HG03097 (cell line): ENCODE measurements around the gene PPP1R13B.

ENCODE experiments used
- ATAC-seq: cut with Tn5 transposase; IDR thresholded peaks from one replicate; pipeline ENCODE4 v1.9.1; 2021; ENCODE audit not compliant: unreplicated experiment, low FRiP score

Gene PPP1R13B

DNA sequence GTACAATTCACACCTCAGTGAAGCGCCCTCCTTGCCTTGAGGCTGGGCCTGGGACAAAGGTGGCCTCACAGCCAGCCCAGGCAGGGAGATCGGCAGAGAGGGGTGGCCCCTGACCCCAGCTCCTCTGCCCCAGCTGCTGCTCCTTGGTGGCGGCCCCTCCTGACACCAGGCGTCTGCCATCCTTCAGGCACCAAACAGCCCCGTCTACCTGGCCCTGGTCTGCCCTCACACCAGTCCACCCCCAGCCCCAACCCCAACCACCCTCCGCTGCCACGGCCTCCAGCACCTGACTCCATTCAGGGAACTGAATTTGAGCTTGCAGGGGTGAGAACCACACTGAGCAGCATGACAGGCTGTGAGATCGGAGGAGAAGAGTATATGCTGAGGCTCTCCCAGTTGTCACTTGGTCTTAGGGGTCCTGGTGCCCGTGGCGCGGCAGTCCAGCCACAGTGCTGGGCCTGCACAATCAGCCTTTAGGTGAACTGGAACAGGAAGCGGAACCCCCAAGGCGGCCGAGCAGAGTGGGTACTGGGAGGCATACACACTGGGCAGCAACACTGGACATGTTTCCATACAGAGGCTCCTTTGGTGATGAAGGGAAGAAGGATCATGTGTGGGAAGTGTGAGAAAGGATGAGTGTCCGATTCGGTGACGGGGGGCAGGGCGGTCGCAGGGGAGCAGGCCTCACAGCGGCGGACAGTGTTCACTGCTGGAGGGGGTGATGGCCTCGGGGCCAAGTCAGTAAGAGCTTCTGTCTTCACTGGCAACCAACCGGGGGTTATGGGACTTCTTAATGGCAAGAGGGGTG lies 113.1 kb downstream of the PPP1R13B start:
- ATAC-seq, result no peak

DNA sequence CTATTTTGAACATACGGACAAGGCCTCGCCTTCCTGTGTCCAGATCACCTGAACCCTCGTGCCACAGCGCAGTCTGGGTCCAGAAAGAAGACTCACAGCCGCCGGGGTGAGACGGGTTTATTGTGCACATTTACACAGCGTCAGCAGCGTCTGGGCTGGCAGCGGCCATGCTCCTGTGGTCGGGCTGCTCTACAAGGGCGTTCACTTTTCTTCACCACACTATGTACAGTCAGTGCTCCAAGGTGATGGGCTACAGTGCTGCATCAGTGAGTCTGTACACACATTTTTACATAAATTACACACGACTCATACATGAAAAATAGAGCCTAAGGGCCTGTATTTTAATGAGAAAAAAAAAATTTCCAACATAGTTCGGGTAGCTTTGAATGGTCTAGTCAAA lies 113.7 kb downstream of the PPP1R13B start:
- no peak for ATAC-seq

DNA sequence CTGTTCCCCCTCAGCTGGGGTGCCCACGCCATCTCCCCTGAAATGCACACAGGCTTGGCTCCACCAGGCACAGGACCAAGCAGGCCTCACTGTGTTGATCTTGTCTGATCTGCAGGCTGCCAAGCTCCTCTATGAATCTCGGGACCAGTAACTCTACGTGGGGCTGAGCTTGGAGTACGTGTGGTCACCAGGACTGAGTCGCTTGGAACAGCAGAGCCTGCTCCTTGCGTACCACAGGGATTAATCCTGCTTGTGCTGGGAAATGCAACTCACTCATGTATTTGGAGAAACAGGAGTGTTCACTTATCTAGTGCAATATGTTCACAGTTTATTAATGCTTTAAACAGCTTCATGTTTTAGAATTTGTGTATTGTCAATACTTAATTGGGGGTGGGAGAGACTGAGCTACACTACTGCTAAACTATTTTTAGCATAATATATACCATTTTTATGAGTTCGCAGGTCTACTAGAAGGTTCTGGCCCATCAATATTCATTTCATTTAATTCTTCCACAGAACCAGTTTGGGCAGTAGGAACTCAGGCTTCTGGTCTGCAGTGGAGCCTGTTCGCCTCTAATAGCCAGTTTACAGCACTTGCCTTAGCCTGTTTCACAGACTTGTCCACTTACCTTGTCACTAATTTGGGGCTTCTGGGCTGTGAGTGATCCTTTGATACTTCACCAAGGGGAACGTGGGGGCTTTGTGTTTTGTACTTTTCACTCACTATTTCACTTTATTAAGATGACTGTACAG lies 114.3 kb downstream of the PPP1R13B start:
- ATAC-seq, result no peak

DNA sequence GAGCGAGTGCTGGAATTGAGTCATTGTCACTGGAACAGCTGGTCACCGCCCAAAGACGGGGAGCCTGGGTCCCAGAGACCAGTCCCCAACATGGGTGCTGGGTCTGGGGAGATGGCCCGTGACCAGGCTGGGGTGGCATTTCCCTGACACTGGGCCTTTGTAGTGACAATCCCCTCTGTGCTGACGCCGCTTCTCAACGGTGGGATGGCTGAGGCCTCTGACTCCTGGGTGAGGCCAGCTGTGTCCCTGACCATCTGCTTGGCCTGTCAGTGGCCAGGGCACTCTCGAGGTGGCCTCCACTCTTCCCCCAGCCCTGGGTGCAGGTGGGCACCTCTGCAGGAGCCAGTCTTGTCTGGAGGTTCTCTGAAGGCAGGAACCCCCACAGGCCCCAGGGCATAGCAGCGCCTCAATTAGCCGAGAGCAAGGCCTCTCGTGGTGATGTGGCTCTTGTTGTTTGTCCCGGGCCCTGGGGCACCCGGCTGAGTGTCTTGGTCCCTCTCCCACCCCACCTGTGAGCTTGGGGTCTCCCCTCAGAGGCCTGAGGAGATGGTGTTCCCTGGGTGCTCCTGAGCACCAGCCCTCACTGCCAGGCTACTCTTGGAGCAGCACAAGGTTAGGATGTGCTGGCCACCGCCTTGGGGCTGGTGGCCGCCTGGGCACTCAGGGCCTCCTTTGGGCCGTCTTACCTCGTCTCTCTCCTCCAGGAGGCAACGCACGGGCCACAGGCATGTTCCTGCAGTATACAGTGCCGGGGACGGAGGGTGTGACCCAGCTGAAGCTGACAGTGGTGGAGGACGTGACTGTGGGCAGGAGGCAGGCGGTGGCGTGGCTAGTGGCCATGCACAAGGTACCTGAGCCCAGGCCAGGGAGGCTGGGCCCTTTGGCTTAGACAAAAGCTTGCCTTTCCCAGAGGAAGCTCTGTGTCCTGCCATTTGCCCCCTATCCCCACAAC lies 115.2 kb downstream of the PPP1R13B start:
- ATAC-seq, result no peak

GRCh38 chr14:103731481-103731880 lies 115.9 kb downstream of the PPP1R13B start:
- no peak for ATAC-seq

DNA sequence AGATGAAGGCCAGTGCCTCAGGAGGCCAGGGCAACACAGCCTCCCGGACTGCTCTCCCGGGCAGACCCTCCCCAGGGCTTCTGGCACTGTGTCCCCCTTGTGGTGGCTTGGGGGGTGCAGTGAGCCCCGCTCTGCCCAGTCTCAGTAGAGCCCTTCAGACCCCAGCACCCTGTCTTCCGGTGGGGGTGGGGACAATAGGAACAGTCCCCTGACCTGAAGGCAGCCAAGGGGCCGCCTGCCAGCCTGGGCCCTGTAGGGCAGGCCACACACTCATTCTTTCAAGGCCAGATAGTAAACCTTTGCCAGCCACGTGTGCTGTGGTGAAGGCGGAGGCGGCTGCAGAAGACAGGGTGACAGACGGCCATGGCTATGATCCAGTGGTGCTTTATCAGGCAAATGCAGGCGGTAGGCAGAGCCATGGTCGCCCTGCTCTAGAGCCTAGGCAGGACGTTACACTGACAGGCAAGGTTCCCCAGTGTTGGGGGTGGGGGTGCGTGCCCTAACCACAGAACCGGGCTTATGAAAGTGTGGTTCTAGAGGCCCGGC lies 116.8 kb downstream of the PPP1R13B start:
- no peak for ATAC-seq

DNA sequence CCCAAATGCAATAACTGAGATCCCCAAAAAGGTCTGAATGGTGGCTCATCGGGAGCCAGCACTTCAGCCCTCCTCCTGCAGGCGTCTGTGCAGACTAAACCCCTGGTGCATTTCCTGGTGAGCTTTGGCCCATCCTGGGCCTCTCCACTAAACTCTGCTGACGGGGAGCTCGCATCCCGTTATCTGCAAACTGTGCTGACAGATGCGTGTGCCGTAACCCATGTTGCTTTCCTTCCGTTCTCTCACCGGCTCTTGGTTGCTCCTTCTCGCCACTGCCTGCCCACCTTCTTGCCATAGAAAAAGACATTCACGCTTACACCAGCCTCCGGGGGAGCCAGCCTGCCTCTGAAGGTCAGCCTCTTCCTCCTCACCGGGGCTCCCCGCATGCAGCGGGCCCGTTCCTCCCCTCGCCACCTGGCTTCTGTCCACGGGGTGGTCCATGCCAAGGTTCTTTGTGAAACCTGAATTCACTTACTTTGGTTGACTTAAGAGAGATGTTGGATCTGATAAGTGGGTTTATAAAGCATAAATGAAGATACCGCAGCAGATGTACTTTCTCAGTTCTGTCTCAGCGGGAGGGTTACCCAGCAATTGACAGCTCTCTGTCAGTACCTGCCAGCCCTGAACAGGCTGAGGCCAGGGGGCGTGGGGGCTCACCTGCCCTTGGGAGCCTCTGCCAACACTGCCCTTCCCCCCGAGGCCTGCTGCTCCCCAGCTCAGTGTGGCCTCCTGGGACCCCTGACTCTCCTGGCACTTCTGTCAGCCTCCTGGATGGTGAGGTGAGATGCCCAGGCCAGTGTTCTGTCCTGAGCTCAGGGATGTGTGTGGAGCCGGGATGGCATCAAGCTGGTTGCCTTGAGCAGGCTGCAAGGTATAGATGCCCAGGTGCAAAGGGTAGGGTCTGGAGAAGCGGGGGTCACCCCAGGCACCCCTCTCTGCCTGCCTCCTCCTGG lies 117.6 kb downstream of the PPP1R13B start:
- ATAC-seq, result no peak

GRCh38 chr14:103728721-103729120 lies 118.7 kb downstream of the PPP1R13B start:
- ATAC-seq, result no peak

DNA sequence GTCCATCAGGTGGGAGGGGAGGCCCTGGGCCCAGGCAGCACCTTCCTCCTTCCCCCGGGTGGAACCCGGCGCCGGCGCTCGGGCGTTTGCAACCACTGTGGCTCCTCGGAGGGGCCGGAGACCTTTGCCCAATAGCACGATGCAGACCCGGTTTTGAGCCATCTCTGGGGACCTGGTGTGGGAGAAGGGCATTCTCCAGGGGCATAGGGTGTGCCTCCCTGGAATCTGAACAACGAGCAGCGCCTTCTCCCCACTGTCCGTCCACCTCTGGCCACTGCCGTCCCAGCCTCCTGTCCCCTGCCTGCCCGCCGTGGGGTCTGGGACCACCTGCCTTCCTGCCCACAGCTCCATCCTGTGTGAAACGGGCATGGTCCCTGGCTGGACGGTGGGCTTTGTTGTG lies 119.2 kb downstream of the PPP1R13B start:
- no peak for ATAC-seq

GRCh38 chr14:103727313-103727980 lies 119.9 kb downstream of the PPP1R13B start:
- no peak for ATAC-seq

DNA sequence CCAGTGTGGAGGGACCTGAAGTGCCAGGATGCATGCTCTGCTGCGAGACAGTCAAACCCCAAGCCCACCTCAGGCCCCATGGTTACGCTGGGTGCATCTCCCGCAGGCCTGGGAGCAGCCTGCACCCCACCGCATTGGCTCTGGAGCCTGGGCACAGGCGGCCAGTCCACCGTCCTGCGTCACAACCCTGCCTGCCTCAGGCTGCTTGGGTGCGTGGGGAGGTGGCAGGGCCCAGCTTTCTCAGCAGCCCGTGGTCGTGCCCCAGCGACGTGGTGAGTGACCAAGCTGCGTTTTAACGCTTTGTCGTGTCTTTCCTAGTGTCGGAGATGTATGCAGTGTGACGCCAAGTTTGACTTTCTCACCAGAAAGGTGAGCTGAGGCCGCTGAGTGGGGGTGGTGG lies 120.9 kb downstream of the PPP1R13B start:
- ATAC-seq, result no peak

DNA sequence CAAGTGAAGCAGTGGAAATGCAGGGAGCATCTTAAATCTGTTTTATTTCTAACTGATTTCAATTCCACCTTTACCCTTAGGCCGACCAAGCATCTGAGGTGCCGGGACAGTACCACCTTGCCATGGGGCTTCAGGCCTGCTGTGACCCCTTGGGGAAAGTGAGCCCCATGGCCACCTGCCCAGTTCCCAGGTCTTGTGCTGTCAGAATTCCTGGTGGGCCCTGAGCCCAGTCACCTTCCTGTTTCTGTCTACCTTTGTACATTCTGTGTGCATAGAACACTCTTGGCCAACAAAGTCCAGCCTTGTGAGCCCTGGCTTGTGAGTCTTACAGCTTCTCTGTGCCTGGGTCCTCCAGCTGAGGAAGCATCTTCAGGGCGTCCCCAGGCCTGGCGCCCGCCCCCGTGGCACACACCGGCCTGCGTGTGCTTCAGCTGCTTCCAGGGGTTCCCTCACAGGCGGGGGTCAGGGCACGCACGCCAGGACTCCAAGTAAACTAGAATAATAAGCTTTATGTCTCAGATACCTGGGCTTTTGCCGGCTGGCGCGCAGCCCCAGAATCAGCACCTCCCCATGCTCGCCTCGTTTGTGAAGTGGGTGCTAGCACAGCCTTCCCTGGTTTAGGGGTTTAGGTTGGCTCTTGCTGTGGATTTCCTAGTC lies 121.5 kb downstream of the PPP1R13B start:
- no peak for ATAC-seq

GRCh38 chr14:103725001-103725682 lies 122.2 kb downstream of the PPP1R13B start:
- no peak for ATAC-seq

GRCh38 chr14:103724116-103724515 lies 123.3 kb downstream of the PPP1R13B start:
- no peak for ATAC-seq

GRCh38 chr14:103723748-103724081 lies 123.7 kb downstream of the PPP1R13B start:
- no peak for ATAC-seq

DNA sequence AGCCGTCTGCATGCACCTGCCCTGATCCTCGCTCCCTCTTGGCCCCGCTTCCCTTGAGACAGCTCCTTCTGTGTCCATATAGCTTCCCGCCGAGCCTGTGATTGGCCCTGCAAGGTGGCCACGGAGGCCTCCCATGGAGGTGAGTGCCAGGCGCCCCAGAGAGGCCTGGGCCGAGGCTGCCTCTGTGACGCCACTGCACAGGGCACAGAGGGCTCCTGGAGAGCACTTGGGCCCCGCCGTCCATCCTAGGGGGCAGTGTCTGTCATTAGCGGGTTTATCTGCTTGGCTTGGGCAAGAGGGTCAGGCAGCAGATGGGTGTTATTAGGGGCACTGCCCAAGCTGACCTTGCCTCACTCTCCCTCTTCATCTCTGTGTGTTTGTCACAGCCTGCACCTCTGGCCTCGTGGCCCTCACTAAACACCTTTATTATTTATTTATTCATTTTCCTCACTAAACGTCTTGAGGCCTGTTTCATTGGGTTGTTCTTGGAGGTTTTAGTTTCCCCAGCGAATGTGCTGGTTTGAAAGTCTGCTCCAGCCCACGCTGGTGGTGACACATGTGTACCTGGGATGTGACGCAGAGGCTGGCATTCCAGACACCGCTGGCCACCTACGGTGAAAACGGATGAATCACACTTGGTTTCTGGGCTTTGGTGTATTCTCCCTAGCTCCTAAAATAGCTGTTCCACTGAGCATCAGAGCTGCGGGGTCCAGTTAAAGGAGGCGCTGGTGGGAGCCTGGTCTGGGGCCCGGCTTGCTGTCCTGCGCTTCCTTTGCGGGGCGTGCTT lies 125.8 kb downstream of the PPP1R13B start:
- ATAC-seq, result no peak

- ATAC-seq, result no peak
Observed at GRCh38 chr14:103719751-103720150, 127.6 kb downstream of the PPP1R13B start.
